ENCODE results near the gene WDR36. TPM values are rescaled to one million over a fixed set of nuclear protein-coding genes. Genes with fewer than 3 reads are reported as not detected.
"Not testable (repeated sequence)": the region's sequence is repeated elsewhere in the genome, so short reads cannot be mapped to it uniquely, and the experiment has no call there.

Gene WDR36
- total RNA-seq, 1 donor from 2014 or later: 43.6 TPM

DNA sequence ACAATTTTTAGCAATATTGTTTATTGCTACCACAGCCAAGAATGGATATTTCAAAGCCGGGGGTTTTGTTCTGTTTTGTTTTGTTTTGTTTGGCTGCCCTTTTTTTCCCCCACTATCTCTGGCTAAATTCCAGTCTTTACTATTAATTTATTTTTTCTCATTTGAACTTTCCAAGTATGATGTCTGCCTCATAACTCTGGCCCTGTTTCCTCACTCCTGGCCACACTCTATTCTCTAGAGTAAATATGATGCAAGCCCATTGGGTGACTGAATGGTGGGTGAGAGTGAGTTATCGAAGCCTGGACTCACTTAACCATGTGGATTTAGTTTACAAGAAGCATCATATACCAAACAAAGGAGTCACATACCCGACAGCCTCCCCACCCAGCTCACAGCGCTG lies 41.9 kb downstream of the WDR36 start:
- FAIRE-seq (no peak), DNase-seq (ENCODE audit: low spot score in 2 of 2) (no peak)

DNA sequence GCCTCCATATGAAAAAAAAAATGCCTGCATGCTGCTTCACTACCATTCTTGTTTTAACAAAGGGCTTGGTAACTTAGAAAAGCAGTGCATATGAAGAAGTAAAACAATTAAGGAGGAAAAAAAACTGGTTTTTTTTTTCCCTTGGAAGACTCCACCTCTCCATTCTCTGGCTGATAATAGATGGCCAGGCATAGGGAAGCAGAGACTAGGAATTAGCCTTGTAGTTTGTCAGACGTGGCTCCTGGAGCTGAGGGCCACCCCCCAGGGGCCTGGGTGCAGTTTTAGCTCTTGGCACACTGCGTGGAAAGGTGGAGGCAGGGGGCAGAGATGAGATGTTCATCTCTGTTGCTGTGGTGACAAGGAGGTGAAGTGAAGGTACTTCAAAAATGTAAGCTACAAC lies 42.7 kb downstream of the WDR36 start:
- FAIRE-seq: no peak
- no peak for DNase-seq (ENCODE audit: low spot score in 2 of 2)

DNA sequence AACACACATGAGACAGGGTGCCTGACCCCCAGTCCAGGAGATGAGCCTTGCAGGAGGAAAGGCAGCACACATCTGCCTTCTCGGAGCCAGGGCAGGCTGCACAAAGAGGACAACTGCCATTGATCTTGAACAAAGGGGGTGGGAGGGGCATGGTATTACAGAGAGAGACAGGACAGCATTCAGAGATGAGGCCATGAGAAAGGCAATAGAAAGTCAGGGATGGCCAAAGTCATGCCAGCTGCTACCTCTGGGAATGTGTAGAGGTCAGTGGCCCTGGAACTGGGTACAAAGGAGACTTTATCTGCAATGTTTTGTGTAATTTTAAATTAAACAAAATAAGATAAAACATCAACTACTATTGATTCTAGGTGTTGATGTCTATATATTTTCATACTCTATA lies 43.2 kb downstream of the WDR36 start:
- FAIRE-seq (no peak), DNase-seq (ENCODE audit: low spot score in 2 of 2) (no peak)

DNA sequence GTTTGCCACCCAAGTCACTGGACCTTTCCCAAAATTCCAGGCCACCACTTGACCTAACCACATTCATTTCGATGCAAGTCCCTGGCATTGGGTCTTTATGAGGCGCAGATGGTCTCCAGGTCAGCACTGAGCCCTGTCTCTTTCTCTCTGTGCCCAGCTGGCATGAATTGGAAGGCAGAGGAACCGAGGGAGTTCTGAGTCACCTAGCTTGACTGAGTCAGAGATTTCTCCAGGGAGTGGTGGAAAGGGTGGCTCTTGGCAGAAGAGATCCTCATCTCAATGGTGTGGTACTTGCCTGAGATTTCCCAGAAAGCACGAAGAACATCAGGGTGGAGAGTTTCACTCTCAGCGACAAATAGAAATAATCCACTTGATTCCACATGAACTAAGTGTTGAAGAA lies 43.8 kb downstream of the WDR36 start:
- FAIRE-seq (no peak), DNase-seq (ENCODE audit: low spot score in 2 of 2) (no peak)

DNA sequence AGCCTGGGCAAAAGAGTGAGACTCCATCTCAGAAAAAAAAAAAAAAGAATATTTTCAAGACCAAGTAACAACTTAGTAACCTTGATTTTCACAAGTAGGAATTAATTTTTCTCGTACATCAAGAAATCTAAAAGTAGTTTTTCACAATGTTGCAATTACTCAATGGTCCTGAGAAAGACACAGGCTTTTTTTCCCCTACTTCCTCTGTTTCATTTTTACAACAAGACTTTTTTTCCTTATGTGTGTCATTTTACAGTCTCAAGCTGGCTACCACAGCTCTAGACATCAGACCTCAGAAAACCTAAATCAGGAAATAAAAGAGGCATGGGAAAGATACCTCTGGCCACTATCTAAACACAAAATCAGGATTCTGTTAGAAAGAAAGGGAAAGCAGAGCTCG lies 45.9 kb downstream of the WDR36 start:
- no peak for FAIRE-seq

DNA sequence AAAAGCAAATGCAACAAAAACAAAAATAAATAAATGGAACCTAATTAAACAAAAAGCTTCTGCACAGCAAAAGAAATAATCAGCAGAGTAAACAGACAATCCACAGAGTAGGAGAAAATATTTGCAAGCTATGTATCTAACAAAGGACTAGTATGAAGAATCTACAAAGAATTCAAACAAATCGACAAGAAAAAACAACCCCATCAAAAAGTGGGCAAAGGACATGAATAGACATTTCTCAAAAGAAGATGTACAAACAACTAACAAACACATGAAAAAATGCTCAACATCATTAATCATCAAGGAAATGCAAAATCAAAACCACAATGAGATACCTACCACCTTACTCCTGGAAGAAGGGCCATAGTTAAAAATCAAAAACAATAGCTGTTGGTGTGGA lies 49.3 kb downstream of the WDR36 start:
- not testable (repeated sequence) for FAIRE-seq

More for the DNA sequence above, 45.9 kb downstream of the WDR36 start:
- no peak for DNase-seq (ENCODE audit: low spot score in 2 of 2)

DNA sequence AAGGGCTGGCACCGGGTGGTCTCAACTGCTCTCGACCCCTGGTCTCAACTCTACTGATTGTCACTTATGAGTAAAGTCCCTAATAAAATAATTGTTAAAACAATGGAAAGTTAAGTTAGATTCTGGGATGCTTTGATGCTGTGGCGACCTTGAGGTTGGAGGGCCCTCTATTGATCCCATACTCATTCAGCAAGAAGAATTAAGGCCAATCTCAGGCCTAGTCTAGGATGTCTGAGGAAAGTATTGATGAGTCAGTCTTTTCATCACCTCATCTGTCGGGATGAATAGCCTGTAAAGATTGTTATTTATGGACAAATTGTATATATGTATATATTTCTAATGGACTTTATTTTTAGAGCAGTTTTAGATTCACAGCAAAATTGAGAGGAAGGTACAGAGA lies 50.8 kb downstream of the WDR36 start:
- DNase-seq (ENCODE audit: low spot score in 2 of 2): no peak
- no peak for FAIRE-seq

More for the DNA sequence above, 49.3 kb downstream of the WDR36 start:
- not testable (repeated sequence) for DNase-seq (ENCODE audit: low spot score in 2 of 2)

DNA sequence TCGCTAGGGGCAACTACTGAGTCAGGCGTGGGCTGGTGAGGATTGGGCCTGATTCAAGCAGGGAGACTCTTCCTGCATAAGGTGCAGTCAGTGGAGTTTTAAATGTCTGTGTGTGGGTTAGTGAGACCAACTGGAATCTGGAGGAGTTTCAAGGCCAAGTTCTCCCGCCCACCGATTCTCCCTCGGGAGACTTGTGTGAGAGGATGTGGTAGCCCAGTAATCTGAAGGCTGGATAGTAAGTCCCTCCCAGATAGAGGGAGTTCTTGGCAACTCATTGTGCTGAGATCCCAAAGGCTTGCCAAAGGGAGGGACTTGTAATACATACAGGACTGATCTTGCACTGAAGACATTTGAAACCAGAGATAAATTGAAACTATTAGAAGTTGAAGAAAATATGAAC lies 51.8 kb downstream of the WDR36 start:
- no peak for FAIRE-seq
- peak in 1 of 2 donors; percentile 27 for DNase-seq (ENCODE audit: low spot score in 2 of 2)

DNA sequence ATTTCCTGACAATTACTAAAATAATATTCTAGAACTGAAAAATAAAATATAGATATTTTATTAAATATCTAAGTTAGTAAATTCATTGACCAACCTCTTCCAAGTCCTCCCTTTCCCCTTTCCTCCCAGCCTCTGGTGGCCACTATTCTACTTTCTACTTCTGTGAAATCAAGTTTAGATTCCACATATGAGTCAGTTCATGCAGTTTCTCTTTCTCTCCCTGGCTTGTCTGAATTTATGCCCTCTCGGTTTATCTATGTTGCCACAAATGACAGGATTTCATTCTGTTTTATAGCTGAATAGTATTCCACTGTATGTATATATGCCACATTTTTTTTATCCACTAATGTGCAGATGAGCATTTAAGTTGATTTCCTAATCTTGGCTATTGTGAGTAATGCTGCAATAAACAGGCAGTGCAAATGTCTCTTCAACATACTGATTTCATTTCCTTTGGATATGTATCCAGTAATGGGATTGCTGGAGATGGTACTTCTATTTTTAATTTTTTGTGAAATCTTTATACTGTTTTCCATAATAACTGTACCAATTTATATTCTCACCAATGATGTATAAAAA lies 52.3 kb downstream of the WDR36 start:
- no peak for FAIRE-seq
- DNase-seq (ENCODE audit: low spot score in 2 of 2): no peak

DNA sequence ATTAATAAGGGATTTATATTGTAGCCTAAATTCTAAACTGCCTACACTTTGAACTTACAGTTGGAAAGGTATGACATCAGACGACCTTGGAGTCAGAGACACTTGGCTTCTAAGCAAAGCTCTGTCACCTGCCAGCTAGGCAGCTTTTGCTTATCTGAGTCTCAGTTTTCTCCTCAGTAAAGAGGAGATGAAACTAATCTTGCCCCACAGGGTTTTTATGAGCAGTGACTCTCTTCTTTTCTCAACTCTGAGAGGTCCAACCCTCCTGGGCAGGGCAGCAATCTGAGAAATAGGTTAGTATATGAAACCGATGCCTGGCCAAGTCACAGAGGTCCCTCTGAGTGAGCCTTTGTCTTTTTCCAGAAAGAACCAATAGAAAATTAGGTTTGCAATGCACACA lies 53.9 kb downstream of the WDR36 start:
- FAIRE-seq: no peak
- no peak for DNase-seq (ENCODE audit: low spot score in 2 of 2)

DNA sequence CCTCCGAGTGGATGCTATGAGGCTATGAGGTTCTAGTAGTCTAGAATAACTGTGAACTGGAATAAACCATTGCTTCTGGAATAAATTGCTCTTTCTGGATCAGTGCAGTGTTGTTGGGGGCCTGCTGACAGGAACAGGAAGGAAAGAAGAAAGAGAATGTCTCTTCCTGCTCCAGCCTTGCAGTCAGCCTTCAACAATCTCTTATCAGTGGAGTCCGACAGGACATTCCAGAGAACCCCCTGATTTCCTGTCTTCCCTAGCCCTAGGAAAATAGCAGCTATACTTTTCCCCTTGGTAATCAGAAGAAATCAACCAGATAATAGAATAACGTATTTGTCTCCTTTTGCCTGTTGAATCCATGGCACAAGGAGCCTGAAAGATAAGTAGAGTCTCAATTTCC lies 55.4 kb downstream of the WDR36 start:
- FAIRE-seq: no peak

DNA sequence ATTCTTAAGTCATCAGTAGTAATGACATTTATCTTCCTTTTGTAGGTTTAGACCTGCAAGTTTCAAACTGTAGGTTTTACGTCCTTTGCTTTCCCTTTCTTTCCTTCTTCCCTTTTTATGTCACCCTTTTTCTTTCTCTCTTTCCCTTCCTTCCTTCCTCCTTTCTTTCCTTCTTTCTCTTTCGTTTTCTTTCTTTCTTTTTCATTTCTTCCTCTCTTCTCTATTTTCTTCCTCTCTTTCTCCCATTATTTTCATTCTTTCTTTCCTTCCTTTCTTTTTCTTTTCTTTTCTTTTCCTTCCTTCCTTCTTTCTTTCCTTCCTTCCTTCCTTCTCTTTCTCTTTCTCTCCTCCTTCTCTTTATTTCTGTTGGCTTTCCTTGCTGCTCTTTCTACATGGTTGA lies 59.9 kb downstream of the WDR36 start:
- DNase-seq (ENCODE audit: low spot score in 2 of 2) (no peak), FAIRE-seq (no peak)

More for the DNA sequence above, 55.4 kb downstream of the WDR36 start:
- no peak for DNase-seq (ENCODE audit: low spot score in 2 of 2)

DNA sequence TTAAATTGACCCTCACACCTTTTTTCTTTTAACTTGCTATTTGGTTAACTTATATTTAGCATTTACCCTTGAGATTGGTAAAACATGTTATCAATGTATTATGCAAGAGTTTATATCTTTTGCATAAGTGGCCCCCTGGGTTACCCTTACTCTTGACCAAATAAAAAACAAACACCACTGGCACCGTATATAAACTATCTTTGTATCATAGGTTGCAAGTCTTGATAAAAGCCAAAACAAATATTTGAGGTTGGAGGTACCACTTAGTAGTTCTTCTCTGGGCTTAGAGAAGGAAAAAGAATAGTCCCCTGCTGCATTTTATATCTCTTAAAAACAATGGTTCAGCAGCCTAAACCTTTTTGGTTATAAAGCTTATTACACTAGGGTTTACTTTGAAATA lies 61.3 kb downstream of the WDR36 start:
- no peak for FAIRE-seq
- no peak for DNase-seq (ENCODE audit: low spot score in 2 of 2)

DNA sequence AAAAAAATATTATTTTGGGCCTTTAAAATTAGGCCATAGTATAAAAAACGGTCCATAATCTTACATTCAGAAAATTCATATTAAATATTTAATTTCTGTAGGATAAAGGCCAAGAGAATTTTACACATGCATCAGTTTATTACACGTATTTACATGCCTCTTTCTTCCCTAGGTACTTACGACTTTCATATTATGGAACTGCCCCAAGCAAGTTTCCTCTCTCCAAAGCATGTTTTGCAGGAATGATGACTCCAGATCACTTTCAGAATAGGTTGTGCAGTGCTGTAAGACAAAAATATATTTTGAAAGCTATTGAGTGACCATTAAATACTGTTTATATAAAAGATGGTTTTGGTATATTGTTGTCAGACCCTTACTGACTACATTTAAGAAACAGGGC lies 61.8 kb downstream of the WDR36 start:
- DNase-seq (ENCODE audit: low spot score in 2 of 2): no peak
- FAIRE-seq: no peak

DNA sequence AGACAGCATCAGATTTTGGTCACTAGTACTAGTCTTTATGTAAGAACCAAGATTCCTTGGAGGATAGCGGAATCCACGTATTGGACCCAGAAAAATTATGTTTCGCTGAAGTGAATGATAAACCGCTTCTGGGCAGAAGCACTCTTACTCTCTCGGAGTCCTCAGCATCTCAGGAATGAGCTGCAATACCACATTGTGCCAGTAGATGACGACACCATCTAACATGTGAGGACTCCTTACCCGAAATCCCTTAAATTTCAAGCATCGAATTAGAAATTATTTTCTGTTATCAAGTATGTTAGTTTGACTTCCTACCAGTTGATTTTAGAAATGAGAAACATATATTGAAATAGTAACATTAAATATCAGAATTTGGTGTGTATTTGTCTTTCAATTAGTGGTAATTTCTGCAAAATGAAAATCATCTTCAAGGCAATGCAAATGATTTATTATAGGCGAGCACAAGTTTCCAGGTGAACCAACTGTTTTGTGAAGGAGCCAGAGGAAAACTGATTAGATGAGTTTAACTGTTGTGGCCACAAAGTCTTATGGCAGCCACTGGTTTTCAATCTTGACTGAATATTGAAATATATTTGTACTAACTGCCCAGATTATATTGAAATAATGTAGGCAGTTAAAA lies 66.1 kb downstream of the WDR36 start:
- DNase-seq (ENCODE audit: low spot score in 2 of 2) (peak; percentile 4 to 39), FAIRE-seq (peak; percentile 76)

DNA sequence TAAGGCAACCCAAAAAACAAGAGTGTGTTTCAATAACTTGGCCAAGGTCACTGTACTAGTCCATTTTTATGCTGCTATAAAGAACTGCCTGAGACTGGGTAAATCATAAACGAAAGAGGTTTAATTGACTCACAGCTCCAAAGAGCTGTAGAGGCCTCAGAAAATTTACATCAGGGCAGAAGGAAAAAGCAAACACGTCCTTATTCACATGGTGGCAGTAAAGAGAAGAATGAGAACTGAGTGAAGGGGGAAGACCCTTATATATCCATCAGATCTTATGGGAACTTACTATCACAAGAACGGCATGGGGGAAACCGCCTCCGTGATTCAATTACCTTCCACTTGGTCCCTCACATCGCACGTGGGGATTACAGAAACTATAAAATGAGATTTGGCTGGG lies 67.7 kb downstream of the WDR36 start:
- FAIRE-seq: no peak
- DNase-seq (ENCODE audit: low spot score in 2 of 2): no peak

DNA sequence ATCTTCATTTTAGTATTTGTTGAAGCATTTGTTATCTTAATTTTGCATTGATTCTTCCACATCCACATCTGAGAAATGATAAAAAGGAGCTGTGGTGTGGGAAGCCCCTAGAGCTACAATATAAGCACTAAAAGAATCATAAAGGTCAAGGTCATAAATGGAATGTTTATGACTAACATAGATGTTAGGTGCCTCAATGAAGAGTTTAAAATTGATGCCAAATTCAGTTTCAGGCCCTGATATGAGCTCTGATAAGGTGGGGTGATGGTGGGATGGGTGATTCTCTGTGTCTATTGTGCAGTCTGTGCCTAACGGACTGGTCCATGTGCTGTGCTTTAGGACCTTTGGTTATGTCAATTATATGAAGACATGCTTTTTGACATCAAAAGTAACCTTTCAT lies 70.9 kb downstream of the WDR36 start:
- DNase-seq (ENCODE audit: low spot score in 2 of 2) (no peak), FAIRE-seq (no peak)

DNA sequence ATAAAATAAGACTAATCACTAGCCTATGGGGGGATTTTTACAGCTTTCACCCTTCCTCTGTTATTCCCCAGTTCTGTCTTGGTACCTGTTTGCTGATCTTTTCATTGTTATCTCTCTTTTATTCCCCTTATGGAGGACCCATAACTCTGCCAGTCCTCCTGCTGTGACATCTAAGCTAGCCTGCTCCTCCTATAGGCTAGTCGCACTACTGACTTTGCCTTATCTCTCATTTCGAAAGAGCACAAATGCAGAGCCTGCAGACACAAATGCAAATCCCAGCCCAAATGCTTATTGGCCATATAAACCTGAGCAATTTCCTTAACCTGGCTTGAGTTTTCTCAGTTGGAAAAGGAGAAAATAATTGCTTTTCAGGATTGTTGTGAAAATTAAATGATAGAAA lies 72.9 kb downstream of the WDR36 start:
- FAIRE-seq (no peak), DNase-seq (ENCODE audit: low spot score in 2 of 2) (no peak)

DNA sequence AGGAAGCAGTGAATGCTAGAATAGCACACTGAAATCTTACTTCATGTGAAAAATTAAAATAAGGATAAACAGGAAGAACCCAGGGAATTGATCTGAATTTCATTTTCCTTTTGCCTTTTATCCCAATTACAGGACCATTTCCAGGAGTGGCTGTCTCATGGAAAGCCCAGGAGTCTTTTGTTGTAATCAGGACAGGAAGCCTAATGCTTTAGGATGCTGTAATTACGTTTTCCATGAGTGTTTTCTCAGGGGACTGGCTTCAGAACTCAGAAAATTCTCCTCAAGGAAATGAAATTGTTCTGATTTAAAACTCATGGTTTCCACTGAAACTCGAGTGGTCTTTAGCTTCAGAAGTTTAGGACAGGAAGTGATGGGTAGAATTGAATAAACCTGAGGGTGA lies 75.4 kb downstream of the WDR36 start:
- DNase-seq (ENCODE audit: low spot score in 2 of 2) (no peak), FAIRE-seq (no peak)

DNA sequence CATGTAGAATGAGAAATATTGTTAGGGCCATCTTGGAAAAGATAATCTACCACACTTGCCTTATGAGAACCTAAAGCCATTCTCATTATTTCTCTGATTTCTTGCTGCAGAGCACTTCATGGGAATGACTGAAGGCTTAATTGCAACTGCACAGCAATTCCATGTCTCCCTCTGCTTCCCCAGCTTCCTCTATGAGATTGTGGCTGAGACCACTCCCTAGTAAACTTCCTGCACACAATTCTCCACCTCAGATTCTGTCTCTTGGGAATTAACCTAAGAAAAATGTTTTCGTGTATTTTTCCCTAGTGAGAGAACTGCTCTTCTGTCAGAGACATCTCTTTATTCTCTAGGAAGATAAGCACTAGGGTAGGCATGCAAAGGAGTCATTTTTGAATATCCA lies 76.5 kb downstream of the WDR36 start:
- FAIRE-seq (no peak), DNase-seq (ENCODE audit: low spot score in 2 of 2) (no peak)

DNA sequence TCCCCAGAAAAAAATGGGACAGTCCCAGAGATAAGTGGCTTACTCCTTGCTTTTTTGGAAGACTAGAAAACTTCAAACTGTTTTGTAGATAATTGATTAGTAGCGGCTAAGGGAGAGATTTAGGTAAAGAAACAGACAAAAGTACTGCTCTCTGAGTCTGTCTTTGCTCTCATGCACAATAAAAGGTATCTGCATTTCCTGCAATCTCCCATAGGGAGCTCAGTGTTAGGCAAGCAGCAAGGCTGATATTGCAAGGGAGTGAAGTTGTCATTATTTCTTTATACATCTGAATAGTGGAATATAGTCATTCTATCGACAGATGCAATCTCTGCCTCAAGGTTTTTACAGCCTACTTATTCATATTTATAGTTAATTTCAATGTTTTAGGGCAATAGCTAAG lies 77.1 kb downstream of the WDR36 start:
- DNase-seq (ENCODE audit: low spot score in 2 of 2) (no peak), FAIRE-seq (no peak)

DNA sequence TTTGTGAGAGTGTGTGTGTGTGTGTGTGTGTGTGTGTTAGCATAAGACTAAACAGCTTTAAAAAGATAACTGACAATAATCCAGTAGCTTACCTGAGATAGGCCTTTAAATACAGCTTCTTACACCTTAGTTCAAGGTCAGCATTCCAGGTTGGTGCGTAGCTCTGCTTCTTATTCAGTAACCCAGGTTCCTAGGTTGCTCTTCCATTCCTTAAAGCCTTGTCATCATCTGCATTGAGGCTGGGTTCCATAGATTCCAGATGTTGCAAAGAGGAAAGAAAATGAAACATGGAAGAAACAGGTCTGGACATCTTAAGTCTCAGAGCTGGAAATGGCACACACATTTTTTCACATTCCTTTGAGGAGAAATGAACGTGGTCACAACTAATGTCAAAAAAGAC lies 78.1 kb downstream of the WDR36 start:
- no peak for FAIRE-seq
- DNase-seq (ENCODE audit: low spot score in 2 of 2): no peak

DNA sequence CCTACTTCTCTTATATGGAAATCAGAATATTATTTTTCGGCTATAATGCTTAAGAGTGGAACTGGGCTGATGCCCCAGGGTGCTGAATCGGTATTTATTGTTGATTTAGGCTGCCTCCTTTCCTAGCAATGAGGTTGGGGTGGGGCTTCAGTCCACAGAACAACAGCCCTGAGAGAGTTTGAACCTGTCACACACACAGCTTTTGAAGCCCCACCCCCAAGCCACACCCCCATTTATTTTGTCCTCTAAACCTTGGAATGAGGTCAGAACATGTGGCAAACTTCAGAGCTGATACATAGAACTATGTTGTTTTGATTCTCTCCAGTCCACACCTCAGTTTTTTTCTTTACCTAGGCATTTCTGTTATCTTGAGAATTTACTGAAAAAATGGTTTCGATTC lies 80.4 kb downstream of the WDR36 start:
- no peak for DNase-seq (ENCODE audit: low spot score in 2 of 2)

More for the DNA sequence above, 80.4 kb downstream of the WDR36 start:
- no peak for FAIRE-seq
